ENCODE measurements around the gene CD1B.
"Not testable (repeated sequence)": the region's sequence is repeated elsewhere in the genome, so short reads cannot be mapped to it uniquely, and the experiment has no call there.

CD1B gene

GRCh38 chr1:158331481-158332150 lies at the start of gene CD1B:
Gene CD1B, minus strand, starts transcription at chr1:158331531. Its CDS starts 108 bp downstream, at chr1:158331423.
- DNase-seq = no peak

GRCh38 chr1:158374860-158375259 lies 43.5 kb upstream of the CD1B start:
- no peak for DNase-seq

GRCh38 chr1:158374101-158374500 lies 42.8 kb upstream of the CD1B start:
- not testable (repeated sequence) for DNase-seq

GRCh38 chr1:158371188-158371953 lies 40.0 kb upstream of the CD1B start:
- peak; percentile 65 for DNase-seq

- no peak for DNase-seq
Measured at GRCh38 chr1:158366783-158367182, 35.5 kb upstream of the CD1B start.

GRCh38 chr1:158362941-158363340 lies 31.6 kb upstream of the CD1B start:
- DNase-seq = no peak

- DNase-seq = no peak
Measured at GRCh38 chr1:158362482-158362881, 31.2 kb upstream of the CD1B start.

- no peak for DNase-seq
Measured at GRCh38 chr1:158357441-158357840, 26.1 kb upstream of the CD1B start.

GRCh38 chr1:158356616-158357015 lies 25.3 kb upstream of the CD1B start:
- DNase-seq = no peak

- DNase-seq = no peak
Measured at GRCh38 chr1:158355773-158356285, 24.5 kb upstream of the CD1B start.

- no peak for DNase-seq
Measured at GRCh38 chr1:158354255-158354654, 22.9 kb upstream of the CD1B start.

- DNase-seq = no peak
Measured at GRCh38 chr1:158353303-158354075, 22.2 kb upstream of the CD1B start, which contains the start of gene CD1E. Gene CD1E, plus strand, starts transcription at chr1:158353894. Its CDS starts 95 bp downstream, at chr1:158353989.

GRCh38 chr1:158348946-158349345 lies 17.6 kb upstream of the CD1B start:
- DNase-seq = not testable (repeated sequence)

- peak; percentile 4 for DNase-seq
Measured at GRCh38 chr1:158336413-158336812, 5.1 kb upstream of the CD1B start.

- DNase-seq = no peak
Measured at GRCh38 chr1:158335213-158335532, 3.8 kb upstream of the CD1B start.

- no peak for DNase-seq
Measured at GRCh38 chr1:158334526-158335212, 3.3 kb upstream of the CD1B start.

GRCh38 chr1:158333405-158334155 lies 2.2 kb upstream of the CD1B start:
- DNase-seq = no peak

GRCh38 chr1:158331106-158331425 lies 265 bp downstream of the CD1B start:
- DNase-seq = no peak

GRCh38 chr1:158330391-158331105 lies 783 bp downstream of the CD1B start:
- no peak for DNase-seq

- peak; percentile 40 for DNase-seq
Measured at GRCh38 chr1:158329733-158330132, 1.6 kb downstream of the CD1B start.

- DNase-seq = no peak
Measured at GRCh38 chr1:158329300-158329699, 2.0 kb downstream of the CD1B start.

- no peak for DNase-seq
Measured at GRCh38 chr1:158328426-158328825, 2.9 kb downstream of the CD1B start.
